HG03095 (cell line): ENCODE results near the gene NCKAP1.
"Not testable (repeated sequence)": the region's sequence is repeated elsewhere in the genome, so short reads cannot be mapped to it uniquely, and the experiment has no call there.

Source experiments
- ATAC-seq: cut with Tn5 transposase; IDR thresholded peaks from one replicate; pipeline ENCODE4 v1.9.1; 2021; ENCODE audit warnings: moderate library complexity; ENCODE audit not compliant: unreplicated experiment

NCKAP1 gene

DNA sequence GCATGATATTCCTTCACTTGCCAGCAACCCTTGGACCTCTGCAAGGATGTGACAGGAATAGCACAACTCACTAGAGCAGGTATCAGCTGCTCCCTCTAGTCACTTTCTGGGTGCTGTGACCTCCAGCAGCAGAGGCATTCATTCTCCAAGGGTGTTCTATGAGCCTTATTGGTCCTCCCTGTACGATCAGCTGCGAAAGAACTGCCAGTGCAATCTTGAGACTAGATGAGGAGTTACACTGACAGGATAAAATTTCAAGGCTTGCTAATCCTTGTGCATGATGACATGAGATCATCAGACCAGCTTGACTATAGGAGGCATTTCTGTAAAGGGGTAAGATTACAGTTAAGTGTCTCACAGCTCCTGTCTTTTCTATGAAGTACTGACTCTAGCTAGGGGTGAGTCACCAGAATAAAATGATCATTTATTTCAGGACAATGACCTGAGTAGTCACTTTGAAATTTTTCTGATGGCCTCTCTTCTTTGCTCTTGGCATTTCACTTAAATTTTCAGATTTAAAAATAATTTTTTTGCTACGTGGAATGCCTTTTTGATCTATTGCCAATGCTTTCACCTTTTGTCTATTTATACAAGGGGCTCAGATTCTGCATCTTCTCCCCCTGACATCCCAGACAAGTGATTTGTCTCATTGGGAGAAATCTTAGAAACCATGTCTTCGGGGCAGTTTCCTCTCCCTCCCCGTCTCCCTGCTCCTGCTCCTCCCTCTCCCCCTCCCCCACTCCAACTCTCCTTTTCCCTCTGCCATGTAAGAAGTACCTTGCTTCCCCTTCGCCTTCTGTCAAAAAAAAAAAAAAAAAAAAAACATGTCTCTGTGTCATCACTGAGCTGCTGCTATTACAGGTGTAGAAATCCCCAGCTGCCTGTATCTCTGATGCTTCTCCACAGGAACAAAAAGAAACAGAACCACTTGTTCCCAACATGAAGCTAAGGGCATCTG is 122.6 kb downstream of the NCKAP1 start:
- no peak for ATAC-seq

DNA sequence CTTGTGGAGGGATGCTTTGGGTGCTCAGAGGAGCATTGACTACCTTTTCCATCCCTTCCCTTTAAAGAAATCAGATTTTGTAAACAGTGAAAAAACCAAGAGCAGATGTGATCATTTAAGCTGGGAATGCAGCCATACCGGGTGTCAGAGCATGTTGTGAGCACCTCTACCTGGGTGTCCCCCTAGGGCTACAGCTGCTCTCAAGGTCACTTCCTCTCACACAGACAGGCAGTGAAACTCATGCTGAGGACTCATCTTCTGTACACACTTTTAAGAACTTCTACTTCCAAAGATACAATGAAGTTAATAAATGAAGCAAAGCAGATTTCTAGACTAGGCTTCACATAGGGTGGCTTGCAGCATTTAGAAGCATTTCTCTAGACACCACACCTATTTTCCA is 123.4 kb downstream of the NCKAP1 start:
- ATAC-seq = no peak

DNA sequence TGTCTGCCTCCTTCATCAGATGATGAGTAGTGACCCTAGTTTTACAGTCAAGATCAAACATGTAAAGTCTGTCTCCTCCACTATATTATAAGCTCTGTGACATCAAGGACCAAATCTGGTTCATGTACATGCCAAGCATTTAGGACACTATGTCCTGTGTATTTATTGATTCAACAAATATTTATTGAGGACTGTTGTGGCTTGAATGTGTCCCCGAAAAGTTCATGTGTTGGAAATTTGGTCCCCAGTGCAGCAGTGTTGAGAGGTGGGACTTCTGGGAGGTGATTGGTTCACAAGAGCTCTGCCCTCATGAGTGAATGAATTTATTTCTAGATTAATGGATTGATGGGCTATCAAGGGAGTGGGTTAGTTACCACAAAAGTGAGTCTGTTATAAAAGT is 125.2 kb downstream of the NCKAP1 start:
- no peak for ATAC-seq

DNA sequence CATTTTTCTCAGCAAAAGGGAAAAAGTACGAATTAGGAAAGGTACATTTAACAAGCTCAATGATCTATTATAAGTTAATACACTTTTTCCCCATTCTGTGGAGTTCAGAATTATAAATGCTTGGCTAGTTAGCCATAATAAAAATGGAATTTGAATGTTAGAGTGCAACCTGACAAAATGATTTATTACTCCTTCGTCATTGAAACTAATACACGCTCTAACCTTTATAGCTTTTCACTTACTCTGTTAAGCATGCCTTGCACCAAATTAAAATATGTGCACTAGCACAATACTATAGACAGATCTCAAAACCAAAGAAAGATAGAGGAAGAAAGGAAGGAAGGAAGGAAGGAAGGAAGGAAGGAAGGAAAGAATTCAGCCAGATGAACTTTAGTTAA is 125.7 kb downstream of the NCKAP1 start:
- ATAC-seq = no peak

DNA sequence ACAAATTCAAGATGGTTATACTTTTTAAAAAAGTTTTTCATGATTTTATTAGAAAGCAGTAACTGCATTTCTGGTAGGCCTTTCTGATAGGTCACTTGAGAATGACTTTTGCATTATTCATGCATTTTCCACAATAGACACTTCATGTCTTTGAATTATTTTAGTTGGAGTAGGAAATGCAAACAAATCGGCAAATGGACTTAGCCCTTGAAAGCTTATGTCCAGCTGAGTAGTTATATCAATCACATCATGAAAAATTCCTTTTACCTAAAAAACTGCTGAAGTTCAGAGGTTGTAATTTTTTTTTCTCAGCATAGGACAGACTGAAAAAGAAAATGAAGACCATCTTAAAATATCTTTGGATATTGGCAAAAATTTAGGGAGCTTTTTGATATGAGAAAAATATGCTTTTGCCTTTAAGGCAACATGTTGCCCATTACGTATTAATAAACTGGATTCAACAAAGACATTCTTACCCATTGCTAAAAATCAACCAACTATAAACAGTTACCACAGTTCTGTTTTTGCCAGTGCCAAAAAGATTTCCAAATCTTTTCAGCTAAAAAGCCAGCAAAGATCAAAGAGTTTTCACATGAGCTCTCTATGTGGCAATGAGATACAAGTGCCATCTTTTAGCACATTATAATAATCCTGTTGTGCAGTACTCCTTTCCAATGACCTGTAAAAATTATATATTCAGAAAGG is 126.3 kb downstream of the NCKAP1 start:
- ATAC-seq = no peak

DNA sequence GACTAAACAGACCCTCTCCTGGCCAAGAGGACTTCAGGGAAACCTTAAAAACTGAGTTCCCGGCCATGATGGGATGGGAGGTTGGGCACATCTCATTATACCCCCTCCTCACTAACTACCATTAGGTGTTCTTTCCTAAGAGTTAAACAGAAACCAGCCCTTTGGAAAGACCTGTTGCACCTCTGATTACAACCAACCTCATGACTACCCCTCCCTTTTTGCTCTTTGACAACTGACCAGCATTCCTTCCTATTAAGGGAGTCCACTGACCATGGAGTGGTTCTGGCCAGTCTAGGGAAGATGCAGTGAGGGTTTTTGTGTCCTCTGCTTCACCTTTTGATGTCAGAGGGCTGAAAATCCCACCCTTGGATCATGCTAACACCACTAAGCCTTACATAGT is 127.3 kb downstream of the NCKAP1 start:
- ATAC-seq = no peak

DNA sequence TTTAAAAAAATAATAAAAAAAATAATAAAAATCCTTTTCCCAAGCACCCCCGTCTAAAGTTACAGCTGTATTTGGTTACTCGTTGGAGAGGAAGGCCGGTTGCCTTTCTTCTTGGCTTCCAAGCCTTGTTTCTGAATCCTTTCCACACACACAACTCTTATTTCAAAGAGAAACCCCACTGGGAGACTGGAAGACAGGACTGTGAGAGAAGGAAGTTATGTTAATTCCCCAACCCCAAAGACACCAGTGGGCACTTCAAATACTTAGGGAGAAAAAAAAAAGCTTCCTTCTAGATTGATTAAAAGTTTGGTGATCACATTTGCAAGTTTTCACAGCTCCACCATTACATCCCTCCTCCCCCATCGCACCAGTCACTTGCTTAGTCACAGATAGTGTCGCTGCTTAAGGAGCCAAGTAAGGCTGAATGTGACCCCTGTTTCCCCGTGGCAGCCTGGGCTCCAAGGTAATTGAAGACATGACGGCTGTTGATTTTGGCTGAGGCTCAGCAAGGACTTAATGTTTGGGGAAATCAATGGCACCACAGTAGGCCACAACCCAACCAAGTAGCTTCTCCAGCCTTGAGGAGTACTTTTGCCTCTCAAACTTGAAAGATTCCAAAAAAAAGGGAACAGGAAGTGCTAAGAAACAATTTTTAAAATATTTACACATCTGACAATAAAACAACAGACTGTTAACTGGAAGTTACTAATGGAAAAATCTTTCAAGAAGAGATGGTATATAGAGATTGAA is 131.0 kb downstream of the NCKAP1 start:
- ATAC-seq = no peak

DNA sequence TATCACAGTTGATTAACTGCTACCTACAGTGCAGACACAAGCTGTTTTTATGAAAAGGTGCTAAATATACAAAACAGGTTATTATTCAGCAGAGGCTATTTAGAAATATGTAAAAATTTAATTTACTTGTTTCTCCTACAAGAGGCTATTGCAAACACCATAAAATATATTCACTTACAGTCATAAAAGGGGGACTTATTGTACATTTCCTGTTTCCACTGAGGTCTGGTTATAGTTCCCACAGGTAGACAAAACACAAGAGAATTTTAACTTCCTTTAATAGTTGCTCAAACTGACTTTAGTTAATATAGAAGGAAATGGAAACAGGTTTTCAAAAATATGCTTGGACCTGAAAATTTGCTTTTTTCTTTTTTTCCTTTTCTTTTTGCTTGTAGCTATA is 131.8 kb downstream of the NCKAP1 start:
- no peak for ATAC-seq

DNA sequence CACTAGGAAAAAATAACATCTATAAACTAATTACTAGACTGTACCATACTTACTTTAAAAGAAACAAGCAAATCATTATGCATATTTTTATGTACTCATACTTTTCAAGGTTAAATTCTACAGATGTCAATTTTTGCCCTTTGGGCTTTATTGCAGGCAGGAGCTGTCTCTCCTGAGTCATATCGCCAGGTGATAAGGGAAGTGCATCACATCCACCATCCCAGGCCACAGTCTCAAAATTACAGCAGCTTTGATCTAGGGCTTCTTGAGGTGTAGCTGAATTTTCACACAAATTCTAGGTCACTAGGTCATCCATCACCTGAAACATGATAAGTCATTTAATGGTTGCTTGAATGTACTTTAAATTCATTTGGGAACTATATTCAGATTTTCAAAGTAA is 133.4 kb downstream of the NCKAP1 start:
- ATAC-seq = no peak

DNA sequence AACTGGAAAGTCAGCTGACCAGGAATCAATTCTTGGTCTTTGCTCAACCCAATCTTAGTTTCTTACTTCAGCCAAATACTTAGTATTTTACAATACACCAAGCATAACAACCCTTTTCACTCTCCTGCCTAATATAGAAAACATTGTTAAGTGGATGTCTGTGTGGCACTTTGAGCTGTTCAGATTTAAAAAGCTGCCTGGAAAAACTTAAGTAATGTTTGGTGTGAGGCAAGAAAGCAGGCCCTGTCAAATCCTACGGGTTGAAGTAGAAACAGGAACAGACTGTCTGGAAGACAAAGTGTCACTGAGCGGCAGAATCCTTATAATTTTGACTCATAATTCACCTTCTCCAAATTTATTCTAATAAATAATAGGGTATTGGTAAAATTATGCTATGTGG is 134.7 kb downstream of the NCKAP1 start:
- no peak for ATAC-seq

DNA sequence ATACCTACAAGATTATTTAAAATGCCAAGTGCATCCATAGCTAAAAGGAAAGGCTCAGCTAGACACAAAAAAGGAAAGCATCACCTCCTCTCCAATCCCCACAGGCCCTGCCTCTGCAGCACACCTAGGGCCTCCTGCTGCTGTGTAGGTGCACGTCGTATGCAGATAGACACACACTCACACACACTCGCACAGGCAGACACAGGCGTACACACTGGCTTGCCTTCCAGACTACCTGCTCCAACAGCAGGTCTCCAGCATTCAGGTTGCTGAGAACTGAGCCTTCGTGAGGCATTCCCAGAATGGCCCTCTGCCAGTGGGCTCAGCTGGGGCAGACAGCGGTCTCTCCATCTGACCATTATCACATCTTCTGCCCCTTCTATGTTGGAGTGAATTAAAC is 136.5 kb downstream of the NCKAP1 start:
- ATAC-seq = no peak

DNA sequence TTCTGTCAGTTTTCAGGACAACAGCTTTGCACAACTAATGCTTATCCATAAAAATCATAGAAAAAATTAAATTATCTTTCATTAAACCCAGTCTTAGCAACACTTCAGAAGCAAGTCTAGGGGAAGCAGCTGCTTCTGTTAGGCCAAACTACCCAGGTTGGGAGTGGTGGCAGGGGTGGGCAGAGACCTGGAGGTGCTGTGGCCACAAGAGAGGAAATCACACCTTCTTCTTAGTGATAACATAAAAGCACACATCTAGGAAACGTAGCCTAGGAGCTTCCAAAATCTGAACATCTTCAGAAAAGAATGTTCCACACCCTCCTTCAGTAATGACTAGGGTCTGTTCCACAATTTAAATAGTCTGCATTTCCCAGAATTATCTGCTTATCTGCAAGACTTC is 139.5 kb downstream of the NCKAP1 start:
- ATAC-seq = no peak

DNA sequence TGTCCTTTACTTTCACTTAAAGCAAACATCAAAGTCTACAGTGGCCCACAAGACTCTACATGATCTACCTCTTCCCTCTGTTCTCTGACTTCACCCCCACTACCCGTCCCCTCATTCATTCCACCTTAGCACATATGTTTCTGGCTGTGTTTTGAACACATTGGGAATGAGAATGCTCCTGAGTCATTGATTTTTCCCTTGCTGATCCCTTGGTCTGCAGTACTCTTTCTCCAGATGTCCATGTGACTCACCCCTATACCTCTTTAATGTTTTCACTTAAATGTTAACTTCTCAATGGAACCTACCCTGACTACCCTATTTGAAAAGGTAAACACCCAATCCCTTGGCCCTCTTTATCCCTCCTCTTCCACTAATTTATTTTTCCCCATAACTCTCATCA is 141.1 kb downstream of the NCKAP1 start:
- no peak for ATAC-seq

DNA sequence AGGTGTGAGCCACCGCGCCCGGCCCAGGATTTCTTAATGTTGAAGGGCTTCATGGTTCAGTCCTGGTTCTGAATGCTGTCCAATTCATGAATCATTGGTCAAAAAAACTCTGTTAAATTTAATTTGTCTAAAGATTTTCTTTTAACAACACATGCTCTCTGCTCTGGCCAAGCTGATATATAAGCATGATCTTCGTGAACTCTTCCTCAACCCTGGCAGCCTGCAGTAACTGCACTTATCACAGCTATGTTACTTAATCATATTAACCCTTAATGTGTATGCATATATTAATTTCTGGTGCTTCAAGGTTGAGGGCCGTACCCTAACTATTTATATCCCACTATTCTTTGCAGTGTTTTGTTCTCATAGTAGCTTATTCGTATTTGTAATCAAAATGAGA is 142.5 kb downstream of the NCKAP1 start:
- ATAC-seq = no peak

DNA sequence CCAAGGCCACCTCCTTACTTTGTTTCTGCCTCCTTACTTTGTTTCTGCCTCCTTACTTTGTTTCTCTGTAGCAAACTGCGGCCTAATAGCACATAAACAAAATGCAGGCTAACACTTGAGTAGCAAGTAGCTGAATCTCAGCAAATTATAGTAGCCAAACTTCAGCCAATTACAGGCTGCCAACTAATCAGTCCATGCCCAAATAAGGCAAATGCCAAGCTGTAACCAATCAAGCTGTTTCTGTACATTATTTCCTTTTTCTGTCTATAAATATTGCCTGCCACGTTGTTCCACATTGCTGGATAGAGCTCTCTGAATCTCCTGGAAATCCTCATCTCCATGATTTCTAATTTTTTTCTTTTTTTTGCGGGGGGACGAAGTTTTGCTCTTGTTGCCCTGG is 143.1 kb downstream of the NCKAP1 start:
- ATAC-seq = no peak

DNA sequence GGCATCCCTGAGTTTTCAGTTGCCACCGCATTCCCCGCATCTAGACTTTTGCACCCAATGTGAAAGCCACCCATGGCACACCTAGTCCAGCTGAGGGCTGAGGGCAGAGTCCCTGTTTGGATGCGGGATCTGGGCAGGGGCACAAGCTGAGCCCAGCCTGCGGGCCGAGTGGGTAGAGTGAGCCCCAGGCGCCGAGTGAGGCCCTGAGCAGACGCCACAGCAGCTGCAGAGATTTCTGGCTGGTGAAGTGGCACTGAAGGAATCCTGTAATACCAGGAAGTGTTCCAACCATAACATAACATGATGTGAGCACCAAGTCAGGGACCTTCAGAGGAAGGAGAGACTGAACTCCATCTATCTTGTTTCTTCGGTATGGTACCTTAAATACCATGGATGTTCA is 144.1 kb downstream of the NCKAP1 start:
- ATAC-seq = no peak

DNA sequence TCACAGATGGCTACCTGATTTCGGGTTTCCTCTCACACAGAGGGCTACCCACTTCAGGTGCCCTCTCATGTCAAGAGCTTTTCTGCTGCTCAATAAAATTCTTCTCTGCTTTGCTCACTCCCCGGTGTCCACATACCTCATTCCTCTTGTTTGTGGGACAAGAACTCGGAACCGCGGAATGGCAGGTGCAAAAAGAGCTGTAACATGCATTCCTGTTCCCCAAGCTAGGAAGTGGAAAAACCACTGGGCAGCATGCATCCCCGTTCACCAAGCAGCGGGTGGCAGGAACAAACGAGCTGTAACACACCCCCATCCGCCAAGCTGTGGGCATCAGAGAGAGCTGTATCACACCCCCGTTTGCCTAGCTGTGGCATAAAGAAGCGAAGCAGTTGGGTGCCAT is 144.6 kb downstream of the NCKAP1 start:
- ATAC-seq = no peak

DNA sequence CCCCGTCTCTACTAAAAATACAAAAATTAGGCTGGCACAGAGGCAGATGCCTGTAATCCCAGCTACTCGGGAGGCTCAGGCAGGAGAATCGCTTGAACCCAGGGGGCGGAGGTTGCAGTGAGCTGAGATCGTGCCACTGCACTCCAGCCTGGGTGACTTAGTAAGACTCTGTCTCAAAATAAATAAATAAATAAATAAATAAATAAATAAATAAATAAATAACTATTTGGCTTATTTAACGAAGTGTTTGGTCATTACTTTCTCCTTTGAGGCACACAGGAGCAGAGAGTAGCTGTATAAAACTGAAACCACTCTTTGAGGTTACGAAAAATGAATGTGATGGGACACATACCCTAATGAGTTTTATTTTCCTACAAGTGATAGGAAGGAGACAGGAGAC is 145.2 kb downstream of the NCKAP1 start:
- not testable (repeated sequence) for ATAC-seq

DNA sequence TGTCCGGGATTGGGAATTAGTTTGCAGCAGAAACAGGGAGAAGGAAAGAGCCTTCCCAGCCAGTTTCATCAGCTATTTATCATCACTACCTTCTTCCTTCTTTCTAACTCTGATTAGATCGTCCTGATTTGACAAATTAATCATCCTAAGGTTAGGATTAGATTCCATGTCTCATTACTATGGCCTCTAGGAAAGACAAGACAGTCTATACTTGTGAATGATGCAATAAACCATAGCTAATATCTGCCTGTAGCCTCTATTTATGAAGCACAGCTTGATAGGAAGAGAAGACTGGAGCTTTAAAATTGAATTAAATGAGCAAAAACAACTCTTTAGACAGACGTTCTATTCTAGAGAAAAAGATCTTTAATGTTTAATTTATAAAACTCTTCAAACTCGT is 146.6 kb downstream of the NCKAP1 start:
- no peak for ATAC-seq

DNA sequence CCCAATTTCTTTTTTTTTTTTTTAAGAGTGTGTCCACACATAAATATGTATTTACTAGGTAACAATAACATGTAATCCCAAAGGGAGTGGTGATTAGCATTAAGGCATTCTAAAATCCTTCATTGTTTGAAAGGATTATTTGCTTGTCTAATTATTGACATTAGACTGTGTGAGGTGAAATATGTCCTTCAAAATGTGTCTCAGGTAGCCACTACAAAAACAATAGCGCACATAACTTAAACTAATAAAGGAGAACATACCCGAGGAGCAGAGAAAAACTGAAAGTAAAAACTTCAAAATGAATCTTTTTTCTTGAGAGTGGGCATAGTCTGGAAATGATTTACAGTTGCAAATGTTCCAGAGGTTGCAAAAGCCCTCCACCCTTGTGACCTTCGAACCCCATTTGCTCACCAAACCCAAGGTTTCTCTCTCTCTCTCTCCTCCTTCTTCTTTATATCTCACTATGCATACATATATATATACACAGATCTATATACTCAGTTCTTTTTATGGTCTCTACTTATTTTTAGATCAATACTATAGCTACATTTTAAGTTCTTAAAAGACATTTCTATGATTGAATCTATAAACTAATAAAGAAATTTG is 147.4 kb downstream of the NCKAP1 start:
- no peak for ATAC-seq

DNA sequence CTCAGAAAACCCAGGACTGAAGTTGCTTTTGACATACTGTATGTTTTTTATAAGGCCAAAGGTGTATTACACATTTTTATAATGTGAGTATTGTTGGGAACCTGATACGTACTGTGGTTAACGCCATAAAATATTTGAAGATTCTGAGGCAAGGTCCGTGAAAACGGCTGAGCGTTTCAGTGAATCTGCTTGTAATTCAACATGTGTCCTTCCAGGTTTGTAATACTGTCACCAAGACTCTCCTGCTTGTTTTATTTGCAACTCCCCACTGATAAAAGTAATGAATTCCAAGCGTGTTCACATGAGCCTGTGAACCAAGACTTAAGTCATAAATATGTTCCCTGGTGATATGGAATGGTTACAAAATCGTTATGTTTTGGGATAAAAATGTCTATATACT is 148.0 kb downstream of the NCKAP1 start:
- no peak for ATAC-seq
